AG08396 (cell line): ENCODE data around the gene LHX4.

Experiments
- DNase-seq: peaks from one replicate; pipeline ENCODE4 v3.0.0; 2012; ENCODE audit warnings: low spot score, mixed read lengths

The LHX4 gene

DNA sequence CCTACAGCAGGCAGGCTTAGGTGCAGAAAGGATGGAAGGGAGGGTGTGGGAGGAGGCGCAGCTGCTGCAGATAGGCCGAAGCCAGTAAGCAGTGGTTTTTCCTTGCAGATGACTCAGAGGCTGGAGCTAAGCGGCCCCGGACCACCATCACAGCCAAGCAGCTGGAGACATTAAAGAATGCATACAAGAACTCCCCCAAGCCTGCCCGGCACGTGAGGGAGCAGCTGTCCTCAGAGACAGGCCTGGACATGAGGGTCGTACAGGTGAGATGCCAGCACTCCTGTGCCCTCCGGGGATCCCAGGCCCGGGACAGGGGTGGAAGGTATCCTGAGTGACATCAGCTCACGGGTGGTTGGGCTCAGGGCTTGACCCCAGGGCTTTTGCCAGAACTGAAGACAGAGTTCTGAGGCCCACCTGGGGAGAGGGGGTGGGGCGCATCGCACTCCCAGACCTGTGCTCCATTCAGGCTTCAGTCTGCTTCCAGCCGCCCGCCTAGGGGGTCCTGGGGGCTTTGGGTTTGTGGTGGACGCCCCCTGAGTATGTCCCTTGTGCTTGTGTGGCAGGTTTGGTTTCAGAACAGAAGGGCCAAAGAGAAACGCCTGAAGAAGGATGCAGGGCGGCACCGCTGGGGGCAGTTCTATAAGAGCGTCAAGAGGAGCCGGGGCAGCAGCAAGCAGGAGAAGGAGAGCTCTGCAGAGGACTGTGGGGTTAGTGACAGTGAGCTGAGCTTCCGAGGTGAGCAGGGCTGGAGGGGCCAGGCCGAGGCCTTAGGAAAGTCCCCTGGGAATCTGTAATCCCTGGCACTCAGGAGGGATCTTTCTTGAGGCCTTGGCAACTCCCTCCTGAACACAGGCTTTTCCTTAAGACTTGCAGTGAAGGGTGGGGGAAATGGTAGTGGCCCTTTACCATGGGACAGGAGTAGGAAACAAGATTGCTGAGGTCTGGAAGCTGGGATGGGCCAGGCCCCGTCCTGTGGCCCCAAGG is 41.5 kb downstream of the LHX4 start:
- DNase-seq = peak; percentile 66

DNA sequence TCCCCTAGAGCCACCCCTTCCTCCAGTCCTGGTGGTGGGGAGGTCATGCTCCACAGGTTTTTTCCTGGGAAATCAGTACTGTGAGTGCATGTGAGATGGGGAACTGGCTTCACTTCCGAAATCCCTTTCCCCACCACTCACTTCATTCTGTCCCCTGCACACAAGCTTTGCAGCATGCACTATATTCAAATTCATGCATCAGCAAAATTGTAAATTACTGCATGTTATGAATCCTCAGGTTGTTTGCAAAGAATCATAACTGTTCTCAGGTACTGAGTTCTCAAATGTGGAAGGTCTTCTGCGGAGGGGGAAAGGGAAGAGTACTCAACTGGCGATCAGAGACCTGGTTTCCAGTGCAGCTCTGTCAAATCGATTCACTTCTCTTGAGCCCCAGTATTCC is 42.3 kb downstream of the LHX4 start:
- DNase-seq = no peak

DNA sequence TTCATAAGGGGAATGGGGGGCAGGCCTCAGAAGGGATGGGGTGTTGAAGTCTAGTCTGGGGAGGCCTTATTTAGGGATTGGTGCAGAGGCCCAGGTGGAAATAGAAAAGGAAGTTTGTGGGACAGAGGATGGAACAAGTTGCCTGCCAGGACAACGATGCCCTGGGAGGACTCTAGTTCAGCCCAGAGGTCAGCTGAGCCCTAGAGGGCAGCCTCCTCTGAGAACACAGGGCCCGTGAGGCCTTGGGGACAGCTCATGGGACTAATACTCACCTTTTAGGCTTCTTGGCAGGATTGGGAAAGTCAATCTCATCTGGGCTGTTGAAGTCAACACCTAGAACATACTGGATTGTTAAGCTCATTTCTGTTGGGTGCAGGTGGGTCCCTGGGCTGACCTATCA is 43.0 kb downstream of the LHX4 start:
- DNase-seq = no peak

DNA sequence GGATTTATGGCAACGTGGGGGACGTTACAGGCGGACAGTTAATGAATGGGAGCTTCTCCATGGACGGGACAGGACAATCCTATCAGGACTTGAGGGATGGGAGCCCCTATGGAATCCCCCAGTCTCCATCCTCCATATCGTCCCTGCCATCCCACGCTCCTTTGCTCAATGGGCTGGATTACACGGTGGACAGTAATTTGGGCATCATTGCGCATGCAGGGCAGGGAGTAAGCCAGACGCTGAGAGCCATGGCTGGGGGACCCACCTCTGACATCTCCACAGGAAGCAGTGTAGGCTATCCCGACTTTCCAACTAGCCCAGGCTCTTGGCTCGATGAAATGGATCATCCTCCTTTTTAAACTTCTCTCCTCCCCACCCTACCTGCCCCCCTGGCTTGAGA is 44.2 kb downstream of the LHX4 start:
- no peak for DNase-seq

DNA sequence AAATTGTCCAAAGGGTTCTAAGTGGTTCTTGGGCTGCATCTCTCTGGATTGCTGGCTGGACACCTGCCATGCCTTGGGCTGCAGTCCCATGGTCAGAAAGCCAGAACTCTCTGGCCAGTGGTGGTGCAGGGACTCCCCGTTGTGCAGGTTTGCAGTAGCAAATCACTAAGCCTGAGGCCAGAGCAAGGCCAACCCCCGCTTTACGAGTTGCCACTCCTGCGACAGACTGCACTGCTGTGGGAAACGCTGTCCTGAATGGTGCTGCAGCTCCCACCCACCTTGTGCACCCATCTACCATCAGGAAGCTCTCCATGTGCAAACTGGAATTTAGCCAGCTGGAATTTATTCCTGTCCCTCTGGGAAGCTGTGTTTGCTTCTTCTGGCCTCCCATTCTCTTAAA is 45.7 kb downstream of the LHX4 start:
- DNase-seq = no peak

DNA sequence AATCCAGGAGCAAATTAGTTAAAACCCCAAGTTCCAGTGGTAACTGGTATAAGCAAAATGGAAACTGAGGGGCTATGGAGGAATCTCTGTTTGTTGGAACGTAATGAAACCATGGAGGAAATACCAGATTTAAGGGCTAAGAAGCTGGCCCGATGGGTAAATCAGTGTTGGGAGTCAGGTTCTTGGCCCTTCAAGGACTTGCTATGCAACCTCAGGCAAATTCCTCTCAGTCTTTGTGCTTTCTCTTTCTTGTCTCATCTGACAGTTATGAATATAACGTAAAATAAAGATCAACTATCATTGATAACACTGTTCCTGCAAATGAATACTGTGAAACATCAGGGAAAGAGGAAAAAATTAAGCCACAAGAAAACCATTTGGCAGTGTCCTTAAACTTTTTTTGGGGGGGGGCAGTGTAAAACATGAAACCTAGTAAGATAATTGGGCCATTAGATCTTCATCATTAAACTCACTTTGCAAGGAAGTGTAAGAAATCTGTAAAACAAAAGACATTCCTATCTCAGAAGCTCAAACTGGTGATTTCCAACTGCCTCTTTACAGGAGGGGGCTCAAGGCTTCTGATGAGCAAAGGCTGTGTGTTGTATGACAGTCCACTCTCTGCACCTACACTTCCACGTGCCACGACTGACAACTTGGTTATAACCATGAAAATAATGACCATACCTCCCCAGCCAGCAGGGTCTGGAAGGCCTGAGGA is 47.6 kb downstream of the LHX4 start:
- no peak for DNase-seq

DNA sequence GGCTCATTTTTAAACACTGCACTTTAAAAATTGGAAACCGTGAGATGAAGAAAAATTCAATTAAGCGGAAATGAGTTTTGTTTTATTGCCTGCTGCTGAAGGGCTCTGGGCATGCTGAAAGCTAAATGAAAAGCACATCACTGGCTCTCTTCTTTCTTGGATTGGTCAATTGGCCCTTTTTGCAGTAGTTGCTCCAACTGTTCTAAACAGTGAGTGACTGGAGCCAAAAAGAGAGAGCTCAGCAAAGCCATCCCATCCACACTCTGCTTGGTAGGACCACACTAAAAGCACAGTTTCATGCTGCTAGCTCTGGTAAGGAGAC is 48.1 kb downstream of the LHX4 start:
- no peak for DNase-seq

DNA sequence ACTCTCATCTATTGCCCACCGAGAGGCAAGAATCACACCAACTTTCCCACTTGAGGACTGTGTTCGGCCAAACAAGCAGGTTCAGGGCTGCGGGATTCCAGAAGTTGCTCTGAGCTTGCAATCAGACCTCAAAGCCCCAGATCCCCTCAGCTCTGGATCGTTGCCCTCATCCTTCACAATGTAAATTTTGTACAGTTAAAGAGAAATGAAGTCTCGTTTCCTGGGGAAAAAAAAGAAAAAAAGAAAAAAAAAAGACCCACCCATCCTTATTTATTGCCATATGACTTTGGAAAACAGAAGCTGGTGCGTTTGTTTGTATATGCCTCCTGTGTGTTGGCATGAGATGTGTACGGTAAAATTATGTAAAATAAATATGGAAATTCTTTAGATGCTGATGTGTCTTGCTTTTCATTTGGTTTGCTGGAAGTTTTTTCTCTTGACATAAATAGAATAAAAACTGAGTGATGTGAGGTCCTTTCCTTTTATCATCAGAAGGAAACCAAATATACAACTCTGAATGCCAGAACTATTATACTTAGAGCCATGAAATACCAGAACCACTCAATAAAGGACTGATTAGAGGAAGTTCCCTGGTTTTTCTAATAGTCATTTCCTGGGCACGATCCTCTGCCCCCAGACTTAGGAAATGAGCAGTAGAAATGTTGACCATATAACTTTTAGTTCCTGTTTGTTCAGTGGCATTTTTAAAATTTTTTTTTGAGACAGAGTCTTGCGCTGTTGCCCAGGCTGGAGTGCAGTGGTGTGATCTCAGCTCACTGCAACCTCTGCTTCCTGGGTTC is 48.7 kb downstream of the LHX4 start:
- DNase-seq = no peak

DNA sequence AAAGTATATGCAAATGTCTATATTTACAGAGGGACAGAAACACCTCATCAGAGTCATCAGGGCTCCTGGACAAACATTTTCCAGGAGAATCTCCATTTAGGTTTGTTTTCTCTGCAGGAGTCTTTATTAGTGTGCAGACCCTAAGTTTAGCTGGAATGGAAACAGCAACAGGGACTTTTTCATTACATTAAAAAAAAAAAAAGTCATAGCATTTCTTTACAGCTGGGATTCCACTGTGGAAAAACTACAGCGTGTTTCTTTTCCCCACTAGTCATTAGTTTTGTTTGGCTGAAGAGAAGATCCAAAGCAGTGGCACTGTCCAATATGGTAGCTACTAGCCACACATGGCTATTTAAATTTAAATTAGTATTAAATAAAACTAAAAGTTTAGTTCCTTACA is 49.6 kb downstream of the LHX4 start:
- DNase-seq = no peak

DNA sequence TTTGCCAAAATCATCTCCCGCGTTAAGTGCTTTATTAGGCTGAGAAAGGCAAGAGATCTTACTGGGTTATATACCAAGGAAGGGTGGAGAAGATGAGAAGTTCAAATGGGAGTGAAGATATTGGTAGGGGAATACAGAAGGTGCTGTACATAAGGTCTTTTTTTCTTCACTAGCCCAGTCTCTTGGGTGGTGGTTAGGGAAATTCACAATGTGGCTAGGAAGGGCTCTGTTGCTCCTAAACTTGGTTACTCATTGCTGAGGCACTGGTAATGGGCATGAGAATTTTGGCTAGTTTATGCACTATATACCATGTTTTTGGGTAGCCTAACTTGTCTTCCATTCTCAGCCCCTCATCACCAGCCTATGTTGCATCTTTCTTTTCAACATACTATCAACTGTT is 50.6 kb downstream of the LHX4 start:
- no peak for DNase-seq

DNA sequence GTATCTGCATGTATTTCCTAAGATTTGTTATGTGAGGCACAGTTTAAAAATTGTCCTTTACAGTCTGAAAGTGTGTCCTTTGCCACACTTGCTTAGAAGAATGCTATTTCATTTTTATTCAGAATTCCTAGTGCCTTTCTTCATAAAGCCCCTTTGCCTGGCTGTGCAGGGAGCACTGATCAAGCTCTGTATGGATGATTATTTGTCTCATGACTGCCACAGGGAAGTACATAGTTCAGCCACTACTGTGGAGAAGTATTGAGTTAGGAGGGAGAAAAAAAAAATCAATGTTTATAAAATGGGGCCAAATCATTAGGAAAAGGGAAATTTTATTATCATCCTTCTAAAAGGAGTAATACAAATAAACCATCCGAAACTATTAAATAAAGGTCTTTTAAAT is 51.4 kb downstream of the LHX4 start:
- no peak for DNase-seq

DNA sequence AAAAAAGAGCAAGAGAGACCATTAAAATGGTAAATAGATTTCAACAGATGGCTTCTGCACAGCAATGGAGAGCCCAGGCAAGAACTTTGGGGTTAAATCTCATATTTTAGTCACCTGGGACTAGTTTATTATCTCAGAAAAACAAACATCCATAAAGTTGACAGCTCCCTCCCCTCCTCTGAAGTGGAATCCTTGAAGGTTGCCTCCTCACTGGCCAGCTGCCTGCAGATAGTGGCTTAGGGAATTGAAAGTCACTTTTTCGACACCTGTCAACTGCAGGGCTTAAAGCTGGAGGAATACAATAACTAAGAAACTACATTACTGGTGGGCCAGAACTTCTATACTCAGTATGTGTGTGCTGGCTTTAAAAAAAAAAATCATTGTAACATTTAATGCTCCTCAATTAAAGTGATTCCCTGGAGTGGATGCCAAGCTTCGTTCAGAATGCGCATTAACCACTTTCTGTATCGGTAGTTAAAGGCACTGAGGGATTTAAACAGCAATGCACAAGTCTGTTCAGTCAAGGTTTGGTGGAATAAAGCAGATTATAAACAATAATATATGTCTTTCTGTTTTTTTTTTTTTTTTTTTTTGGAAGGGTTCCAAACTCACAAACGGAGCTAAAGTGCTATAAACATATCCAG is 52.5 kb downstream of the LHX4 start:
- DNase-seq = no peak

DNA sequence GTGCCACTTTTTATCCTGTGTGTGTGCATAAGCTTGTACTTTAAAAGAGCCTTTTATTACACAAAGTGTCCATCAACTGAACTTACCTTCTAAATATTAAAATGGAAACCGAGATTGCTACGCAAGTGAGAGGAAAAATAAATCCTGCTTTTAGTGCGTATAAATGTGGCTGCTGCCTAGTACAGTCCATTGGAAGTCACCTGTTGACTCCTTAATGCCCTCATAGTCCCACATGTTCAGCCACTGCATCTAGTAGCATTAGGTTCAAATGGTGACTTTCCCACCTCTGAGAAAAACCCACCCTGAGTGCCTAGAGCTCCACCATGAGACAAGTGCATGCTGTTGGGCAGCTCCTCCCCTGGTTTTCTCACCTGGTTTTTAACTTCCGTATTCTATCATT is 53.0 kb downstream of the LHX4 start:
- DNase-seq = no peak

DNA sequence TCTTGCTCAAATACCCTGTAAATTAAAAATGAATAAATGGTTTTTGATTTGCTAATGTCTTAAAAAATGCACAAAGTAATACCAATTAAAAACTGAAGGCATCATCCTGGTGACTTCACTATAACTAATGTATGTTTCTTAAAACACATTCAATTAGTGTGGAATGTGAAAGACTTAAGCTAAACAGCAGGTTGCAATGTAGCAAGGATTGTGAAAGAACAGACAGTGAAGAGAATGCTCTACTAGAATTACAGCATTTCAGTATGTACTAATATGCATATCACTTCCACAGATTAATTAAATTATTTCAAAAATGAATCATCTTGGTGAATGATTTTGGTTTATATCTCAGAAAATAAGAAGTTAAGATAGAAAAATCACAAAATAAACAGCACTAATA is 56.4 kb downstream of the LHX4 start:
- no peak for DNase-seq

DNA sequence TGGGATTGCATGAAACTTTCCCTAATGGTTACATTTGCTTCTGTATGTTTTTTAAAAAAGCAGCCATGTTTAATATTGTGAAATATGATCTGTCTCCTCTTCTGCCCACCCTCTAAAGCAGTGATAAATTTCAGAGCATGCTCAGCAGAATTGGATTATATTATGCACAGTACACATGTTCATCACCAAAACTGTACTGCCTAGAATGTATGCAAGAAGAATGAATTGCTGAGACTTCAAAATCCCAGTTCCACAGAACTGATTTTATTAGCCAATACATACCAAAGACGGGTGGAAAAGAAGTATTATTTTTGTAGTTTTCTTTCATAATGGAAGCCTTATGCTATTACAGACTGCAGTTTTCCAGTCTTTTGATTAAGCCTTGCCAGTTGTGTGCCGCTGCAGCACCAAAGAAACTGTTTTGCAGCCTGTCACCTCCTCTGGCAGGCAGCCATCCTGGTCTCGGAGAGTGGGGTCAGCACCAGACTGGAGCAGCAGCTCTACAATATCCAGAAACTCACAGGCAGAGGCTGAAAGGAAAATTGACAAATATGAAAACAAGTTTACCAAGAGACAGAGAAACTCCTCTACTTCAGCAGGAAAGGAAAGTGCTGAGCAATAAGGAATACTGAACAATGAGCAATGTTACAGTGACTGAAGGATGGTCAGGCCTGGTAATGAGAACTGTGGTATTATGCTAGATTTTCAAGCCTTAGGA is 58.1 kb downstream of the LHX4 start:
- no peak for DNase-seq

DNA sequence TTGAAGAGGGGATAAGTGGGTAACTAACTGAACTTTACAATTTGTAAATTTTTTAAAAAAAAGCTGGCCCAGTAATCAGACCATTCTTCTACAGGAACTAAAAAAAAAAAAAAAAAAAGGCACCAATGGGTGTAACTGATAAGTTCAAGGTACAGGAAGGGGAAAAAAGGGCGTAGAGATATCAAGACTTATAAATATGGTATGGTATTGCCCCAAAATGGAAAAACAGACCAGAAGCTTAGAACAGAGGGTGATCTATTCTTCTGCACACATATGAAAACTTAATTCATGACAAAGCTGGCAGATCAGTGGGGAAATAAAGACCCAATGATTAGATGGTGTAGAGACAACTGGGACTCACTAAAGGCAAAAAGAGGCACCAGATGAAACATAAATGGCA is 58.9 kb downstream of the LHX4 start:
- no peak for DNase-seq

DNA sequence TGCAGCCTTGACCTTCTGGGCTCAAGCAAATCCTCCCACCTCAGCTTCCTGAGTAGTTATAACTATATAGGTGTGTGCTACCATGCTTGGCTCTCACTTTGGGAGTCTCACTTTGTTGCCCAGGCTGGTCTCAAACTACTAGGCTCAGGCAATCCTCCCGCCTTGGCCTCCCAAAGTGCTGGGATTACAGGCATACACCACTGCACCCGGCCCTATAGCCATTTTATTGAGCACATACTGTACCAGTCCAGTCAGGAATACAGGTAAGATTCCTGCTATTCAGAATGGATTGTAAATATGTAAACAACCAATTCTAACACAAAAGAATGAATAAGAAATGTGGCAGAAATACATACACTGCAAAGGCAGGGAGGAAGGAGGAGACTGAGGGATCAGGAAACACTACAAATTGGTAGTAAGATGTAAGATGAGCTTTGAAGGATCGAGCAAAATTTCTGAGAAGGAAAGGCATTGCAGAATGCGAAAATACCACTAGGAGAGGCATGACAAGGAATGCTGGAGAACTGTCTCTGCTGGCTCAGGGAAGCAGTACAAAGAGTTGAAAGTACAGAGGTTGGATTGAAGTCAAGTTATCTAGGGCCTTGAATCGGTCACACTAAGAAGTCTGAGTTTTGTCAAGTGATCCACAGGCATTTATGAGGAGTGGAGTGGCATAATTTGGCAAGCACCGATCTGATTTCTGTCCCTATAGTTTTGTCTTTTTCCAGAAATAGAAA is 60.4 kb downstream of the LHX4 start:
- no peak for DNase-seq

DNA sequence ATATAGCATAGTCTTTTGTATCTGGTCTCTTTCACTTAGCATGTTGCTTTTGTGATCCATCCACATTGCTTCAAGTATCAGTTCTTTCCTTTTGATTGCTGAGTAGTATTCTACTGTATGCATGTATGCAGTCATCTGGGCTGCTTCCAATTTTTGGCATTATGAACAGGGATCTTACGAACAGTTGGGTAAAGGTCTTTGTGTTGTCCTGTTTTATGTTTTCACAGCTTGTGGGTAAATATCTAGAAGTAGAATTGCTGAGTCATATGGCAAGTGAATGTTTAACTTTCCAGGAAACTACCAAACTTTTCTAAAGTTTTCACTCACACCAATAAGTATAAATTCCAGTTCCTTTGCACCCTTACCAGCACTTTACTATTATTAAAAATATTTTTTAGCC is 60.9 kb downstream of the LHX4 start:
- DNase-seq = no peak

DNA sequence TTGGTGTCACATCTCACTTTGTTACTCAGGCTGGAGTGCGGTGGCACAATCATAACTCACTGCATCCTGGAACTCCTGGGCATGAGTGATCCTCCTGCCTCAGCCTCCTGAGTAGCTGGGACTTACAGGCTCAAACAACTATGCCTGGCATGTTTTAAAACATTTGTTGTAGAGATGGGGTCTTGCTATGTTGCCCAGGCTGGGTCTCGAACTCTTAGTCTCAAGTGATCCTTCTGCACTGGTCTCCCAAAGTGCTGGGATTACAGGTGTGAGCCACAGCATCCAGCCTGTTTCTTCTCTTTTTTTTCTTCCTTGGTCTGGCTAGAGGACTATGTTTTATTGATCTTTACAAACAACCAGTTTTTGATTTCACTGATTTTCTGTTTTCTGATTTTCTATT is 64.6 kb downstream of the LHX4 start:
- no peak for DNase-seq

DNA sequence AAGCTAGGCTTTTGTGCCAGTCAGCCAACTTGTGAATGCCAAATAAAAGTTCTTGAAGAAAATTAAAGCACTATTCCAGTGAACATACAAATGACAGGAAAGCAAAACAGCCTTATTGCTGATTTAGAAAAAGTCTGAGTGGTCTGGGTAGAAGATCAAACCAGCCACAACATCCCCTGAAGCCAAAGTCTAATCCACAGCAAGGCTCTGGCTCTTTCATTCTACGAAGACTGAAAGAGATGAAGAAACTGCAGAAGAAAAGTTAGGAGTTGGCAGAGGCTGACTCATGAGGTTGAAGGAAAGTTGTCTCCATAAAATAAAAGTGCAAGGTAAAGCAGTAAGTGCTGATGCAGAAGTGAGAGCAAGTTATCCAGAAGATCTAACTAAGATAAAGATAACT is 65.9 kb downstream of the LHX4 start:
- DNase-seq = no peak
